K562 treated with DMSO at 1 percent for 4 hours (cell line): ENCODE measurements around the gene KBTBD13. TPM values are rescaled to one million over a fixed set of nuclear protein-coding genes. Genes with fewer than 3 reads are reported as not detected.

Experiments
- total RNA-seq: library from RNA; unstranded; fragments of 300-600 nt; gene quantifications from 2 replicates; pipeline ENCODE4 v1.2.3, GENCODE V29; 2022; ENCODE audit not compliant: insufficient read depth

Gene KBTBD13
- total RNA-seq: not detected in 2 replicates

GRCh38 chr15:65076486-65077290 lies at the start of gene KBTBD13:
Gene KBTBD13, plus strand, starts transcription at chr15:65076746. Its CDS starts 70 bp downstream, at chr15:65076816.

GRCh38 chr15:65028921-65029735 lies 47.4 kb upstream of the KBTBD13 start, which contains the start of gene MTFMT:
Gene MTFMT, minus strand, starts transcription at chr15:65029639. Its CDS starts 26 bp downstream, at chr15:65029613.

GRCh38 chr15:65044724-65045481 lies 31.6 kb upstream of the KBTBD13 start, which contains the start of gene SLC51B:
Gene SLC51B, plus strand, starts transcription at chr15:65045387. Its CDS starts 4,618 bp downstream, at chr15:65050005.

GRCh38 chr15:65067645-65068402 lies 8.7 kb upstream of the KBTBD13 start, which contains the start of gene RASL12:
Gene RASL12, minus strand, starts transcription at chr15:65067991. Its CDS starts 156 bp downstream, at chr15:65067835.

GRCh38 chr15:65115086-65115485 lies 38.5 kb downstream of the KBTBD13 start, which contains the start of gene UBAP1L:
Gene UBAP1L, minus strand, starts transcription at chr15:65115200. Its CDS starts 8,985 bp downstream, at chr15:65106215.

Other genes with a start within 250 kb of the KBTBD13 start
- 7.4 and 10.3 TPM in 2 replicates for gene PLEKHO2, start 234.8 kb upstream of the KBTBD13 start, total RNA-seq
- gene ANKDD1A, start 164.8 kb upstream of the KBTBD13 start, total RNA-seq: 0.71 TPM in 1 of 2 replicates, not detected in the other
- gene SPG21, start 86.8 kb upstream of the KBTBD13 start, total RNA-seq: 48.1 and 55.1 TPM in 2 replicates
- 8.4 and 8.5 TPM in 2 replicates for gene MTFMT, start 47.1 kb upstream of the KBTBD13 start, total RNA-seq
- not detected in 2 replicates for gene SLC51B, start 31.4 kb upstream of the KBTBD13 start, total RNA-seq
- gene RASL12, start 8.8 kb upstream of the KBTBD13 start, total RNA-seq: not detected in 2 replicates
- gene UBAP1L, start 38.5 kb downstream of the KBTBD13 start, total RNA-seq: 1.8 and 2.2 TPM in 2 replicates
- 25.5 and 30.9 TPM in 2 replicates for gene PDCD7, start 57.1 kb downstream of the KBTBD13 start, total RNA-seq
- 26.2 and 32.6 TPM in 2 replicates for gene CLPX, start 108.6 kb downstream of the KBTBD13 start, total RNA-seq
- not detected in 2 replicates for gene CILP, start 134.7 kb downstream of the KBTBD13 start, total RNA-seq
- gene PARP16, start 210.1 kb downstream of the KBTBD13 start, total RNA-seq: 12.1 and 14.5 TPM in 2 replicates
- not detected in 2 replicates for gene RNU5A-1, start 219.3 kb downstream of the KBTBD13 start, total RNA-seq
- not detected in 2 replicates for gene RNU5B-1, start 227.9 kb downstream of the KBTBD13 start, total RNA-seq